Neural progenitor cell (in vitro differentiated cells): Measurements from ENCODE around the gene COG8.

Experiments used
- CTCF ChIP-seq: fragments of 200-600 bp; sonication (generic); IDR thresholded peaks from 2 replicates; pipeline ENCODE4 v1.5.1; 2017; ENCODE audit warnings: antibody characterized with exemption, mild to moderate bottlenecking
- EZH2 ChIP-seq: fragments of 200-600 bp; sonication (generic); IDR thresholded peaks from 2 replicates; pipeline ENCODE4 v1.6.1; 2017; ENCODE audit warnings: antibody characterized with exemption, mild to moderate bottlenecking, moderate library complexity
- EZH2phosphoT487 ChIP-seq: fragments of 200-600 bp; sonication (generic); IDR thresholded peaks from 2 replicates; pipeline ENCODE4 v1.6.1; 2017; ENCODE audit warnings: antibody characterized with exemption

- TF ChIP-seq CTCF, result no peak
- TF ChIP-seq EZH2, result no peak
- no peak for TF ChIP-seq EZH2phosphoT487
Measured at GRCh38 chr16:69314534-69314933, 24.8 kb downstream of the COG8 start.
